HepG2 (cell line): ENCODE measurements around the gene YEATS2. TPM values are rescaled to one million over a fixed set of nuclear protein-coding genes. Genes with fewer than 3 reads are reported as not detected.

Source experiments
- AKNA ChIP-seq: sonication (generic); formaldehyde crosslinking; IDR thresholded peaks from 2 replicates; pipeline ENCODE4 v1.4.0; 2020; ENCODE audit warnings: missing genetic modification reagents, borderline replicate concordance
- ATF2 ChIP-seq: sonication (generic); formaldehyde crosslinking; IDR thresholded peaks from 2 replicates; pipeline ENCODE4 v1.4.0; 2020; ENCODE audit warnings: missing genetic modification reagents
- FOXJ3 ChIP-seq: sonication (generic); formaldehyde crosslinking; IDR thresholded peaks from 2 replicates; pipeline ENCODE4 v1.4.0; 2020; ENCODE audit warnings: missing genetic modification reagents, mild to moderate bottlenecking, borderline replicate concordance
- GATAD1 ChIP-seq: IDR thresholded peaks from 2 replicates; pipeline ENCODE4 v1.6.1; 2016; ENCODE audit warnings: missing genetic modification reagents, missing compliant biosample characterization
- RERE ChIP-seq: IDR thresholded peaks from 2 replicates; pipeline ENCODE4 v1.6.1; 2016; ENCODE audit warnings: low read depth, missing genetic modification reagents, missing compliant biosample characterization
- ZBTB38 ChIP-seq: sonication (generic); formaldehyde crosslinking; IDR thresholded peaks from 2 replicates; pipeline ENCODE4 v1.5.1; 2020; ENCODE audit warnings: mild to moderate bottlenecking, missing genetic modification reagents
- ZFP62 ChIP-seq: sonication (generic); formaldehyde crosslinking; IDR thresholded peaks from 2 replicates; pipeline ENCODE4 v1.4.0; 2020; ENCODE audit warnings: missing genetic modification reagents
- ZNF572 ChIP-seq: sonication (generic); formaldehyde crosslinking; IDR thresholded peaks from 2 replicates; pipeline ENCODE4 v1.5.1; 2020; ENCODE audit warnings: mild to moderate bottlenecking, missing genetic modification reagents
- ZNF652 ChIP-seq: IDR thresholded peaks from 2 replicates; pipeline ENCODE4 v1.6.1; 2016; ENCODE audit warnings: low read depth, borderline replicate concordance
- polyA plus RNA-seq, 8 experiments: library from polyadenylated mRNA; depleted of rRNA in 3 of 8; stranded (reverse) in 7 of 8; unstranded in 1 of 8; fragments of >200 nt; fragmentation: Illumina TruSeq in 4 of 8; extraction: Trizol in 4 of 8; gene quantifications; 2 replicates each; pipeline versions ENCODE4 v1.2.1 to v1.2.3, GENCODE V29; 2011 to 2016; ENCODE audit warnings: low read depth in 4 of 8, missing spikeins in 1 of 8, mixed read lengths in 1 of 8; ENCODE audit not compliant: insufficient read depth in 1 of 8
- total RNA-seq, 5 experiments: library from RNA; depleted of rRNA; stranded (reverse); fragments of >200 nt; fragmentation: Illumina TruSeq; extraction: Trizol; gene quantifications; 2 replicates each; pipeline ENCODE4 v1.2.3, GENCODE V29; 2016; ENCODE audit warnings: low read depth in 1 of 5
- TF ChIP-seq, protein P1 (sequence below): sonication (generic); formaldehyde crosslinking; IDR thresholded peaks from 2 replicates; pipeline ENCODE4 v1.8.0; 2022; ENCODE audit warnings: mild to moderate bottlenecking, missing genetic modification reagents, moderate library complexity
- TF ChIP-seq, protein P2 (sequence below): sonication (generic); formaldehyde crosslinking; IDR thresholded peaks from 2 replicates; pipeline ENCODE4 v1.4.0; 2020; ENCODE audit warnings: low read depth, missing genetic modification reagents

YEATS2 gene
- total and polyA plus RNA-seq, 2 of the 13 experiments (the other 11 are each of a cell fraction or from before 2014, with no cell fraction given) = 18.6 to 33.7 TPM

GRCh38 chr3:183745300-183746098 lies 47.9 kb downstream of the YEATS2 start (continued):
- no peak for TF ChIP-seq RERE (CRISPR knock-in tag)
- peak; percentile 98 for TF ChIP-seq ZBTB38 (CRISPR knock-in tag)
- no peak for TF ChIP-seq FOXJ3 (CRISPR knock-in tag)
- TF ChIP-seq, protein P1, sequence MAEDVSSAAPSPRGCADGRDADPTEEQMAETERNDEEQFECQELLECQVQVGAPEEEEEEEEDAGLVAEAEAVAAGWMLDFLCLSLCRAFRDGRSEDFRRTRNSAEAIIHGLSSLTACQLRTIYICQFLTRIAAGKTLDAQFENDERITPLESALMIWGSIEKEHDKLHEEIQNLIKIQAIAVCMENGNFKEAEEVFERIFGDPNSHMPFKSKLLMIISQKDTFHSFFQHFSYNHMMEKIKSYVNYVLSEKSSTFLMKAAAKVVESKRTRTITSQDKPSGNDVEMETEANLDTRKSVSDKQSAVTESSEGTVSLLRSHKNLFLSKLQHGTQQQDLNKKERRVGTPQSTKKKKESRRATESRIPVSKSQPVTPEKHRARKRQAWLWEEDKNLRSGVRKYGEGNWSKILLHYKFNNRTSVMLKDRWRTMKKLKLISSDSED (CRISPR knock-in tag) = no peak
- TF ChIP-seq AKNA = no peak
- TF ChIP-seq GATAD1 (CRISPR knock-in tag) = no peak
- 0 out of 2 replicates have a peak, but pooled peaks have one; percentile 20 for TF ChIP-seq ATF2 (CRISPR knock-in tag)
- no peak for TF ChIP-seq ZNF652
- no peak for TF ChIP-seq ZNF572 (CRISPR knock-in tag)
- no peak for TF ChIP-seq ZFP62 (CRISPR knock-in tag)
- TF ChIP-seq, protein P2, sequence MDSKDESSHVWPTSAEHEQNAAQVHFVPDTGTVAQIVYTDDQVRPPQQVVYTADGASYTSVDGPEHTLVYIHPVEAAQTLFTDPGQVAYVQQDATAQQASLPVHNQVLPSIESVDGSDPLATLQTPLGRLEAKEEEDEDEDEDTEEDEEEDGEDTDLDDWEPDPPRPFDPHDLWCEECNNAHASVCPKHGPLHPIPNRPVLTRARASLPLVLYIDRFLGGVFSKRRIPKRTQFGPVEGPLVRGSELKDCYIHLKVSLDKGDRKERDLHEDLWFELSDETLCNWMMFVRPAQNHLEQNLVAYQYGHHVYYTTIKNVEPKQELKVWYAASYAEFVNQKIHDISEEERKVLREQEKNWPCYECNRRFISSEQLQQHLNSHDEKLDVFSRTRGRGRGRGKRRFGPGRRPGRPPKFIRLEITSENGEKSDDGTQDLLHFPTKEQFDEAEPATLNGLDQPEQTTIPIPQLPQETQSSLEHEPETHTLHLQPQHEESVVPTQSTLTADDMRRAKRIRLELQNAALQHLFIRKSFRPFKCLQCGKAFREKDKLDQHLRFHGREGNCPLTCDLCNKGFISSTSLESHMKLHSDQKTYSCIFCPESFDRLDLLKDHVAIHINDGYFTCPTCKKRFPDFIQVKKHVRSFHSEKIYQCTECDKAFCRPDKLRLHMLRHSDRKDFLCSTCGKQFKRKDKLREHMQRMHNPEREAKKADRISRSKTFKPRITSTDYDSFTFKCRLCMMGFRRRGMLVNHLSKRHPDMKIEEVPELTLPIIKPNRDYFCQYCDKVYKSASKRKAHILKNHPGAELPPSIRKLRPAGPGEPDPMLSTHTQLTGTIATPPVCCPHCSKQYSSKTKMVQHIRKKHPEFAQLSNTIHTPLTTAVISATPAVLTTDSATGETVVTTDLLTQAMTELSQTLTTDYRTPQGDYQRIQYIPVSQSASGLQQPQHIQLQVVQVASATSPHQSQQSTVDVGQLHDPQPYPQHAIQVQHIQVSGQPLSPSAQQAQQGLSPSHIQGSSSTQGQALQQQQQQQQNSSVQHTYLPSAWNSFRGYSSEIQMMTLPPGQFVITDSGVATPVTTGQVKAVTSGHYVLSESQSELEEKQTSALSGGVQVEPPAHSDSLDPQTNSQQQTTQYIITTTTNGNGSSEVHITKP (CRISPR knock-in tag) = no peak
